Karpas-422 (cell line): ENCODE results near the gene RASGRP3. TPM values are rescaled to one million over a fixed set of nuclear protein-coding genes. Genes with fewer than 3 reads are reported as not detected.

Experiments used
- DNase-seq: peaks from one replicate; pipeline ENCODE4 v3.0.0-alpha.2; 2015
- H2AFZ ChIP-seq: fragments of 200-600 bp; sonication (generic); 2 replicates; pipeline ENCODE4 v1.6.1; 2014; ENCODE audit warnings: antibody characterized with exemption, low read length, mixed read lengths
- H3K27ac ChIP-seq: fragments of 200-600 bp; sonication (generic); 2 replicates; pipeline ENCODE4 v1.5.1; 2014; ENCODE audit warnings: mild to moderate bottlenecking, low read length, moderate library complexity
- H3K27me3 ChIP-seq: fragments of 200-600 bp; sonication (generic); 2 replicates; pipeline ENCODE4 v1.6.1; 2014; ENCODE audit warnings: low read length, mixed read lengths
- H3K36me3 ChIP-seq: fragments of 200-600 bp; sonication (generic); 2 replicates; pipeline ENCODE4 v1.6.1; 2014; ENCODE audit warnings: low read length, mixed read lengths; ENCODE audit not compliant: insufficient read depth
- H3K4me1 ChIP-seq: fragments of 200-600 bp; sonication (generic); 2 replicates; pipeline ENCODE4 v1.6.1; 2014; ENCODE audit warnings: mild to moderate bottlenecking, low read length, mixed read lengths
- H3K4me2 ChIP-seq: fragments of 200-600 bp; sonication (generic); 2 replicates; pipeline ENCODE4 v1.6.1; 2014; ENCODE audit warnings: low read length, low read depth, mild to moderate bottlenecking; ENCODE audit not compliant: poor library complexity, severe bottlenecking
- H3K4me3 ChIP-seq: fragments of 200-600 bp; sonication (generic); 2 replicates; pipeline ENCODE4 v1.5.1; 2014; ENCODE audit warnings: mild to moderate bottlenecking, antibody characterized with exemption, low read length, mixed read lengths
- H3K79me2 ChIP-seq: fragments of 200-600 bp; sonication (generic); 2 replicates; pipeline ENCODE4 v1.6.1; 2014; ENCODE audit warnings: mild to moderate bottlenecking, low read length, mixed read lengths
- H3K9ac ChIP-seq: fragments of 200-600 bp; sonication (generic); 2 replicates; pipeline ENCODE4 v1.6.0; 2014; ENCODE audit warnings: low read length
- H3K9me2 ChIP-seq: fragments of 200-600 bp; sonication (generic), shearing (Covaris generic); replicated peaks from 2 replicates; pipeline ENCODE4 v1.6.0; 2014; ENCODE audit warnings: mild to moderate bottlenecking, low read length, moderate library complexity; ENCODE audit not compliant: insufficient read depth
- H3K9me3 ChIP-seq: fragments of 300-700, 200-600 bp; sonication (generic); 2 replicates; pipeline ENCODE4 v1.6.1; 2014; ENCODE audit warnings: low read length, mixed read lengths
- H4K20me1 ChIP-seq: fragments of 200-600 bp; sonication (generic); 2 replicates; pipeline ENCODE4 v1.6.1; 2014; ENCODE audit warnings: mild to moderate bottlenecking, antibody characterized with exemption, low read length, low read depth; ENCODE audit not compliant: insufficient read depth
- total RNA-seq: library from RNA; depleted of rRNA; stranded (reverse); fragments of >200 nt; shearing (Covaris generic); gene quantifications from 2 replicates; pipeline ENCODE4 v1.2.3, GENCODE V29; 2014; ENCODE audit warnings: low replicate concordance

Gene RASGRP3
- total RNA-seq, 1 experiment from 2014 or later = 19.3 TPM

- H2AFZ ChIP-seq = no peak overlapping the region
- DNase-seq = peak; percentile 46
- H3K4me2 ChIP-seq = no peak overlapping the region
- no peaks in the 10 kb centered on the region for H4K20me1 ChIP-seq
- H3K4me3 ChIP-seq = no peak overlapping the region
- no peaks in the 10 kb centered on the region for H3K79me2 ChIP-seq
- no peak overlapping the region for H3K27ac ChIP-seq
- no peaks in the 10 kb centered on the region for H3K27me3 ChIP-seq
- no peaks in the 10 kb centered on the region; the same call in 1 of the 2 replicates for H3K9me3 ChIP-seq
- no peak overlapping the region for H3K9ac ChIP-seq
- no peaks in the 10 kb centered on the region for H3K9me2 ChIP-seq
- H3K4me1 ChIP-seq = peaks cover 20% of the 10 kb centered on the region
- no peaks in the 10 kb centered on the region for H3K36me3 ChIP-seq
Observed at GRCh38 chr2:33491441-33492084, 15.1 kb downstream of the RASGRP3 start.

DNA sequence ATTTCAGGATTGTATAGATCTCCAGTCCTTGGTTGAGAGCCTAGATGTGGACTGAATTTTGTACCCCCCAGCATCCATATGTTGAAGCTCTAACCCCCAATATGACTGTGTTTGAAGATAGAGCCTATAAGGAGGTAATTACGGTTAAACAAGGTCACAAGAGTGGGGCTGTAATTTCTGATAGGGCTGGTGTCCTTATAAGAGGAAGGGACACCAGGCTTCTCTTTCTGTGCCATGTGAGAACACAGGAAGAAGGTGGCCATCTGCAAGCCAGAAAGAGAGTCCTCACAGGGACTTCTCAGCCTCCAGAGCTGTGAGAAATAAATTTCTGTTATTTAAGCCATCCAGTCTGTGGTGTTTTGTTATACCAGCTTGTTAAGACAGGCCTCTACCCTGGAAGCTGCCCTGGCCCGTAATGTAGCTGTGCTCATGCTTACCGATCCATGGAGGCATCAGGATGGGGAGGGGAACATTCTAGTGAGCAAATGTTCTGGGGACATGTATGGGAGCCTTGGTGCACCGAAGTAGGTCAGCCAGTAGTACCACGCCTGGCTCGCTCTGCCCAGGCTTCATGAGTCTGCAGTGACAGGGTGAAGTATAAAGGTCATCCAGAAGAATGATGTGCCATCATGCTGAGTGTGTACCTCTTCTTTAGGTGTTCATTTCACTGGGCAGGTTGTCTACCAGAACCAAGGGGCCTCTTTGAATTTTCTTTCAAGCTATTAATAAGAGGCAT, 16.1 kb downstream of the RASGRP3 start:
- no peak overlapping the region for H3K4me2 ChIP-seq
- H3K9me3 ChIP-seq = no peaks in the 10 kb centered on the region
- no peak for DNase-seq
- no peak overlapping the region for H3K4me3 ChIP-seq
- H2AFZ ChIP-seq = no peak overlapping the region
- H3K27ac ChIP-seq = no peak overlapping the region
- no peaks in the 10 kb centered on the region for H3K27me3 ChIP-seq
- H3K9me2 ChIP-seq = no peaks in the 10 kb centered on the region
- no peaks in the 10 kb centered on the region for H3K79me2 ChIP-seq
- H3K36me3 ChIP-seq = no peaks in the 10 kb centered on the region
- peaks cover 24% of the 10 kb centered on the region for H3K4me1 ChIP-seq
- H4K20me1 ChIP-seq = no peaks in the 10 kb centered on the region
- H3K9ac ChIP-seq = no peak overlapping the region

DNA sequence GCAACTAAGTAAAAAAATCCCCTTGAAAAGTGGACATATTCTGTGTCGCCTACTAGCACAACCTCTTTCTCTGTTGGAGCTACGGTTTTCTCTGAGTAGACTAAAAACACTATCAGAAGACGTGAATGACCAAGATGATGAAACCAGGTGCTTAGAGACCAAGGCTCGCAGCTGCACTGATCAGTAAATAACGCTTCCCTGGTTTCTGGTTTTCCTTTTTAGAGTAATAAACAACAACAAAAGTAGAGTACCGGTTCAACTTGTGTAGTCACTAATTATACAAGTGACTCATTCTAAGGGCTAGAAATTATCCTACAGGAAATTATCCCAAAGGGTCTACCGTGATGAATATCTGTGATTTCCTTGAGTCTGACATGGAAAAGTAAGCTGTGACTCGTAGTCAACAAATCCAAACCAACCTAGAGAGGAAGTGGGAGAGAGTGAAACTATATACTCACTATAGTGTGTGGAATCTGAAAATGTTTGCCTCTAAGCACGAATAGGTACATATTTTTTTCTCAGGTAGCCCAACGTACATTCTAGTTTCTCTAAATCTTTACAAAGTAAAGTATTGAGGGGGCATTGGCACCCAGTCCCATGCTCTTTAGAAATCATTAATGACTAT, 17.8 kb downstream of the RASGRP3 start:
- H4K20me1 ChIP-seq = no peaks in the 10 kb centered on the region
- no peak overlapping the region for H2AFZ ChIP-seq
- H3K27me3 ChIP-seq = no peaks in the 10 kb centered on the region
- H3K27ac ChIP-seq = no peak overlapping the region
- peaks cover 24% of the 10 kb centered on the region for H3K4me1 ChIP-seq
- no peak overlapping the region for H3K9ac ChIP-seq
- H3K4me2 ChIP-seq = peak overlapping the region; percentile 20
- DNase-seq = no peak
- no peaks in the 10 kb centered on the region for H3K36me3 ChIP-seq
- H3K9me2 ChIP-seq = no peaks in the 10 kb centered on the region
- no peaks in the 10 kb centered on the region for H3K79me2 ChIP-seq
- no peak overlapping the region for H3K4me3 ChIP-seq
- no peaks in the 10 kb centered on the region for H3K9me3 ChIP-seq

- Histone ChIP-seq H3K4me3 (no peak overlapping the region), H3K79me2 (no peaks in the 10 kb centered on the region), H3K4me2 (no peak overlapping the region), H2AFZ (no peak overlapping the region), H3K9me3 (no peaks in the 10 kb centered on the region), H3K36me3 (no peaks in the 10 kb centered on the region), H4K20me1 (no peaks in the 10 kb centered on the region), H3K9ac (no peak overlapping the region), H3K27me3 (no peaks in the 10 kb centered on the region), H3K27ac (no peak overlapping the region), H3K9me2 (no peaks in the 10 kb centered on the region), H3K4me1 (peaks cover 19% of the 10 kb centered on the region)
- no peak for DNase-seq
Observed at GRCh38 chr2:33494877-33495641, 18.6 kb downstream of the RASGRP3 start.

- no peak overlapping the region for H2AFZ ChIP-seq
- no peaks in the 10 kb centered on the region for H3K79me2 ChIP-seq
- DNase-seq = no peak
- no peaks in the 10 kb centered on the region for H3K36me3 ChIP-seq
- H3K27me3 ChIP-seq = no peaks in the 10 kb centered on the region
- no peaks in the 10 kb centered on the region for H3K9me2 ChIP-seq
- H3K4me2 ChIP-seq = no peak overlapping the region
- no peak overlapping the region for H3K27ac ChIP-seq
- H3K9me3 ChIP-seq = no peaks in the 10 kb centered on the region
- H3K9ac ChIP-seq = no peak overlapping the region
- peaks cover 16% of the 10 kb centered on the region for H3K4me1 ChIP-seq
- H4K20me1 ChIP-seq = no peaks in the 10 kb centered on the region
- no peak overlapping the region for H3K4me3 ChIP-seq
Observed at GRCh38 chr2:33495683-33496082, 19.2 kb downstream of the RASGRP3 start.

DNA sequence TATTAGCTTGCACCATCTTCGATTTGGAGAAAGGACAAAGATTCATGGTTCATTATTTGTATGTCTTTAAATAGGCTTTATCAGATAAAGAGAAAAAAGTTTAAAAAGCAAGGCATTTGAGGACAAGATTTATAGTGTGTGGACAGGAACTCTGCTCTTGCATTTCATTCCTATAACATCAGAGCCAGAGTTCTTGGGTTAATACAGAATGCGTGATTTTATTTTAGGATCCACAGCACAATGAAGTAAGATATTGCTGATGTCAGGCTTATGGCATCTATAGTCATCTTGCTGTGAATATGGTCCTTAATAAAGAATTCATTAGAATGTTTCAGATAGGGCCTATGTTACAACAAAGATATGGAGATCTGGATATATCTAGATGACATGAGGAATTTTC, 19.7 kb downstream of the RASGRP3 start:
- Histone ChIP-seq H3K9me2 (no peaks in the 10 kb centered on the region), H3K27me3 (no peaks in the 10 kb centered on the region), H3K4me3 (no peak overlapping the region), H2AFZ (no peak overlapping the region), H3K9ac (no peak overlapping the region), H3K36me3 (no peaks in the 10 kb centered on the region), H3K27ac (no peak overlapping the region), H3K79me2 (no peaks in the 10 kb centered on the region), H3K4me1 (peaks cover 16% of the 10 kb centered on the region), H3K9me3 (no peaks in the 10 kb centered on the region), H4K20me1 (no peaks in the 10 kb centered on the region), H3K4me2 (no peak overlapping the region)
- DNase-seq = no peak

DNA sequence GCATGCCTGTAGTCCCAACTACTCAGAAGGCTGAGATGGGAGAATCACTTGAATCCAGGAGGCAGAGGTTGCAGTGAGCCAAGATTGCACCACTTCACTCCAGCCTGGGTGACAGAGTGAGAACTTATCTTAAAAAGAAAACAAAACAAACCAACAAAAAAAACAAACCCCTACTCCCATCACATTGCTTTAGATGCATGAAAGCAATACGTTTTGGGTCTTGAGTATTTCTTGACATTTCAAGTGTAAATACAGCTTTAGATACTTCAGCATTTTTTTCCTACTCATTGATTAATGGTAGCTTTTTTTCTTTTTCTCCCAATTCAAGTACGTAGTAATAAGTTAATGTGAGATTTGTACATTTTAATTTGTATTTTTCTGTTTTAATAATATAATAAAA, 20.3 kb downstream of the RASGRP3 start:
- H3K4me2 ChIP-seq = no peak overlapping the region
- no peaks in the 10 kb centered on the region for H3K9me3 ChIP-seq
- no peak overlapping the region for H3K9ac ChIP-seq
- no peaks in the 10 kb centered on the region for H4K20me1 ChIP-seq
- H3K4me3 ChIP-seq = no peak overlapping the region
- H2AFZ ChIP-seq = no peak overlapping the region
- peaks cover 14% of the 10 kb centered on the region for H3K4me1 ChIP-seq
- no peak overlapping the region for H3K27ac ChIP-seq
- no peaks in the 10 kb centered on the region for H3K27me3 ChIP-seq
- H3K79me2 ChIP-seq = no peaks in the 10 kb centered on the region
- H3K36me3 ChIP-seq = no peaks in the 10 kb centered on the region
- DNase-seq = no peak
- H3K9me2 ChIP-seq = no peaks in the 10 kb centered on the region

DNA sequence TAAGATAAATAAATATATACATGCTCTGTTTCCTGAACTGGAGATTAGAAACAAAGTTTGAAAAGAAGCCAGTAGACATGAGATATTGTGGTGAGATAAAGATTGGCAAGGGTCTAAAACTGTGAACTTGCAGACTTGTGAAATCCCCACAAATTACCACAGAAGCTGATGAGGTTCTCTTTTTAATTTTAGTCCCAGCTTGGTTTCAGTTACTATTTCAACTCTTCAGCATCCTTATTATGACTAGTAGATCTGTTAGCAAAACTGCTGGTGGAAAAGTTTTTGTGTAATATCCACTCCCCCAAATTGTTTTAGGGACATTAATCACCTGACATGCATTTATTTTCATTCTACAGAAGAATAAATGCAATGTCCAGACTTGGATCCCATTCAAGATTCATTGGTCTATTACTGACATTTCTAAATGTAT, 20.8 kb downstream of the RASGRP3 start:
- Histone ChIP-seq H3K9ac (no peak overlapping the region), H3K27me3 (no peaks in the 10 kb centered on the region), H2AFZ (no peak overlapping the region), H3K9me2 (no peaks in the 10 kb centered on the region), H3K4me1 (peaks cover 13% of the 10 kb centered on the region), H4K20me1 (no peaks in the 10 kb centered on the region), H3K4me3 (no peak overlapping the region), H3K27ac (no peak overlapping the region), H3K79me2 (no peaks in the 10 kb centered on the region), H3K36me3 (no peaks in the 10 kb centered on the region), H3K9me3 (no peaks in the 10 kb centered on the region), H3K4me2 (no peak overlapping the region)
- no peak for DNase-seq
